Keratinocyte (primary cell): ENCODE results near the gene C15orf61. TPM values are rescaled to one million over a fixed set of nuclear protein-coding genes. Genes with fewer than 3 reads are reported as not detected.
A peak's percentile ranks its signal among the peaks of the same experiment; 100 is the strongest.

Experiments used
- DNase-seq: peaks from one replicate; pipeline ENCODE4 v3.0.0-alpha.2; 2011; ENCODE audit warnings: low read depth, missing footprints, low spot score
- FAIRE-seq: peaks from 2 replicates; lab custom pipeline; 2011; peaks lifted over from hg19 to GRCh38; lab: Jason Lieb, UNC
- H2AFZ ChIP-seq: 2 replicates; pipeline ENCODE4 v1.6.0; 2012; ENCODE audit warnings: low read length, control low read depth, inconsistent platforms; ENCODE audit not compliant: control insufficient read depth
- H3K27ac ChIP-seq: 2 replicates; pipeline ENCODE4 v1.5.1; 2011; ENCODE audit warnings: low read length; ENCODE audit not compliant: control insufficient read depth, insufficient read depth
- H3K27me3 ChIP-seq: 3 replicates; pipeline ENCODE4 v1.6.0; 2011; ENCODE audit warnings: low read length; ENCODE audit not compliant: control insufficient read depth, insufficient read depth; ENCODE audit errors: extremely low read depth
- H3K36me3 ChIP-seq, 2 experiments: 2 replicates in 1 of 2; 3 replicates in 1 of 2; pipeline ENCODE4 v1.5.1; 2011; ENCODE audit warnings: low read length in 2 of 2, mild to moderate bottlenecking in 1 of 2; ENCODE audit not compliant: control insufficient read depth in 2 of 2, insufficient read depth in 2 of 2; ENCODE audit errors: extremely low read depth in 1 of 2
- H3K4me1 ChIP-seq: 3 replicates; pipeline ENCODE4 v1.5.1; 2011; ENCODE audit warnings: low read length; ENCODE audit not compliant: control insufficient read depth, insufficient read depth; ENCODE audit errors: extremely low read depth
- H3K4me2 ChIP-seq: 3 replicates; pipeline ENCODE4 v1.6.0; 2011; ENCODE audit warnings: low read depth, low read length; ENCODE audit not compliant: control insufficient read depth, insufficient read depth; ENCODE audit errors: extremely low read depth
- H3K4me3 ChIP-seq, 3 experiments: fragments of 200-600 bp in 1 of 3; sonication (generic) in 1 of 3; 2 replicates in 2 of 3; 3 replicates in 1 of 3; pipeline ENCODE4 v1.5.1; 2011 to 2016; ENCODE audit warnings: low read length in 3 of 3, mild to moderate bottlenecking in 3 of 3, control low read depth in 2 of 3, inconsistent platforms in 1 of 3, low read depth in 1 of 3, mixed read lengths in 1 of 3, mixed run types in 1 of 3, moderate library complexity in 1 of 3; ENCODE audit not compliant: control insufficient read depth in 2 of 3, insufficient read depth in 2 of 3; ENCODE audit errors: extremely low read depth in 1 of 3
- H3K79me2 ChIP-seq: 2 replicates; pipeline ENCODE4 v1.6.0; 2012; ENCODE audit warnings: low read length; ENCODE audit not compliant: control insufficient read depth, insufficient read depth
- H3K9ac ChIP-seq: 3 replicates; pipeline ENCODE4 v1.6.0; 2011; ENCODE audit warnings: low read length; ENCODE audit not compliant: control insufficient read depth, insufficient read depth; ENCODE audit errors: extremely low read depth
- H3K9me1 ChIP-seq: 3 replicates; pipeline ENCODE4 v1.6.0; 2011; ENCODE audit warnings: low read length; ENCODE audit not compliant: control insufficient read depth, insufficient read depth; ENCODE audit errors: extremely low read depth
- H3K9me3 ChIP-seq: 2 replicates; pipeline ENCODE4 v1.5.1; 2012; ENCODE audit warnings: low read depth, low read length; ENCODE audit not compliant: control insufficient read depth
- H4K20me1 ChIP-seq: 3 replicates; pipeline ENCODE4 v1.6.0; 2011; ENCODE audit warnings: low read length; ENCODE audit not compliant: control insufficient read depth, insufficient read depth; ENCODE audit errors: extremely low read depth
- EZH2 ChIP-seq: IDR thresholded peaks from one replicate; pipeline ENCODE4 v1.6.1; 2012; ENCODE audit warnings: inconsistent platforms, mild to moderate bottlenecking, low read length, moderate library complexity
- dilution Hi-C: fragments of 300-500 bp; cut with MboI; formaldehyde crosslinking; loops from one replicate; pipeline ENCODE4 v1.7.0; 2020; ENCODE audit warnings: low sequenced_read_pairs; ENCODE audit not compliant: extremely low pct_ligation_motif_present
- polyA plus RNA-seq, 5 experiments: library from polyadenylated mRNA; depleted of rRNA in 3 of 5; stranded (reverse) in 3 of 5; stranded (forward) in 1 of 5; unstranded in 1 of 5; fragments of >200 nt; gene quantifications; 1 replicate in 1 of 5; 2 replicates in 3 of 5; 3 replicates in 1 of 5; pipeline versions ENCODE4 v1.2.1 to v1.2.3, GENCODE V29; 2011 to 2012; ENCODE audit warnings: missing spikeins in 2 of 5, low read depth in 1 of 5, low replicate concordance in 1 of 5
- TF ChIP-seq, protein P1 (sequence below), 3 experiments: IDR thresholded peaks in 1 of 3; conservative IDR thresholded peaks in 1 of 3; optimal IDR thresholded peaks in 1 of 3; 2 replicates in 2 of 3; 3 replicates in 1 of 3; pipeline versions ENCODE3 to v1.5.1; 2011; ENCODE audit warnings: low read length in 3 of 3, mild to moderate bottlenecking in 3 of 3, moderate library complexity in 2 of 3, control low read depth in 1 of 3, inconsistent platforms in 1 of 3; ENCODE audit not compliant: insufficient read depth in 2 of 3; ENCODE audit errors: extremely low read depth in 1 of 3

The C15orf61 gene
- polyA plus RNA-seq, 1 donor (not counting 4 experiments of a cell fraction or from before 2014, with no cell fraction given): 2.6 TPM

DNA sequence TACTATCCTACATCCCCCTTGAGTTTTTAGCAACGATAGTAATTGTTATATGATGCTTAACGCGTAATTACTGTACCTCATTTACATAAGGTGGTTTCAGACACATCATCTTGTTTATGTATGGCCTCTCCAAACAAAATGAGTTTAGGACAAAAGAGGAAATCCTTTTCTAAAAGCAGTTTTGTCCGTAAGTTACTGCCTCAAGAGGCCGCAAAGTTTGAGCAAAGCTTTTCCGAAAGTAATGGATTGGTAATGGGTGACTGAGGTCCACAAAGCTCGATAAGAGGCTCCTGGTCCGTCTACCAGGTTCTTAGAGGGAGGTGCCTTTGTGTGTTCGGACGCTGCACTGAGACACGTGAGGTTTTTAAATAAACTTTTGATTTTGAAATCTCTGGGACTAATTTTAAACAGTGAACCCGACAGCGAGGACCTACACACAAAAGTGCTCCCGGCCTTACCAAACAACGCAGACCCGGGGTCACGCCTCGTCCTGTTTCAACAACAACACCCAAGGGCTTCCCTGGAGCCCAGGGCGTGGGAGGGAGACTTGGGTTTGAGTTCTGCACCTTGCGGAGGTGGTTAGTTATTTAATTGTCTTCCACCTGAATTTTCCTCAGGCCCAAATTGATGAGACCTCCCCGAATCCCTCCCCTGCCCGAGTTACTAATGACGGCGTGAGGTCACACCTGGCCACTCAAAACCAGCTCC, 456 bp upstream of the C15orf61 start:
- Histone ChIP-seq H3K4me3 (peak overlapping the region; percentile 87 to 99 (median 93)), H3K79me2 (peaks cover 36% of the 10 kb centered on the region), H4K20me1 (no peaks in the 10 kb centered on the region), H3K9me1 (no peaks in the 10 kb centered on the region), H3K4me1 (peaks cover 10% of the 10 kb centered on the region), H3K27ac (peak overlapping the region; percentile 93), H3K9ac (peak overlapping the region; percentile 97), H3K27me3 (no peaks in the 10 kb centered on the region), H3K36me3 (no peaks in the 10 kb centered on the region), H2AFZ (peak overlapping the region; percentile 95), H3K9me3 (no peaks in the 10 kb centered on the region), H3K4me2 (peak overlapping the region; percentile 98)
- dilution Hi-C loops: no loop called here
- FAIRE-seq (no peak), DNase-seq (no peak)
- no peak for TF ChIP-seq EZH2
- TF ChIP-seq, protein P1, sequence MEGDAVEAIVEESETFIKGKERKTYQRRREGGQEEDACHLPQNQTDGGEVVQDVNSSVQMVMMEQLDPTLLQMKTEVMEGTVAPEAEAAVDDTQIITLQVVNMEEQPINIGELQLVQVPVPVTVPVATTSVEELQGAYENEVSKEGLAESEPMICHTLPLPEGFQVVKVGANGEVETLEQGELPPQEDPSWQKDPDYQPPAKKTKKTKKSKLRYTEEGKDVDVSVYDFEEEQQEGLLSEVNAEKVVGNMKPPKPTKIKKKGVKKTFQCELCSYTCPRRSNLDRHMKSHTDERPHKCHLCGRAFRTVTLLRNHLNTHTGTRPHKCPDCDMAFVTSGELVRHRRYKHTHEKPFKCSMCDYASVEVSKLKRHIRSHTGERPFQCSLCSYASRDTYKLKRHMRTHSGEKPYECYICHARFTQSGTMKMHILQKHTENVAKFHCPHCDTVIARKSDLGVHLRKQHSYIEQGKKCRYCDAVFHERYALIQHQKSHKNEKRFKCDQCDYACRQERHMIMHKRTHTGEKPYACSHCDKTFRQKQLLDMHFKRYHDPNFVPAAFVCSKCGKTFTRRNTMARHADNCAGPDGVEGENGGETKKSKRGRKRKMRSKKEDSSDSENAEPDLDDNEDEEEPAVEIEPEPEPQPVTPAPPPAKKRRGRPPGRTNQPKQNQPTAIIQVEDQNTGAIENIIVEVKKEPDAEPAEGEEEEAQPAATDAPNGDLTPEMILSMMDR (optimal IDR thresholded peaks at IDR 0.05 in 1 of 3, IDR thresholded peaks at IDR 0.05 in 1 of 3, conservative IDR thresholded peaks at IDR 0.05 in 1 of 3; ENCODE audit: extremely low read depth in 1 of 3, insufficient read depth in 2 of 3, low read length in 3 of 3): no peak

GRCh38 chr15:67521783-67522568, 1.0 kb downstream of the C15orf61 start:
- dilution Hi-C loops: no loop called here
- Histone ChIP-seq H3K9me3 (no peaks in the 10 kb centered on the region), H3K4me2 (peak overlapping the region; percentile 98), H3K9me1 (no peaks in the 10 kb centered on the region), H3K27me3 (no peaks in the 10 kb centered on the region), H3K79me2 (peaks cover 41% of the 10 kb centered on the region), H3K4me3 (peak overlapping the region; percentile 87 to 99 (median 93)), H3K4me1 (peaks cover 10% of the 10 kb centered on the region), H3K9ac (peak overlapping the region; percentile 97), H2AFZ (peak overlapping the region; percentile 96), H3K27ac (peak overlapping the region; percentile 93), H3K36me3 (no peaks in the 10 kb centered on the region), H4K20me1 (no peaks in the 10 kb centered on the region)
- no peak for DNase-seq
- TF ChIP-seq, protein P1 (optimal IDR thresholded peaks at IDR 0.05 in 1 of 3, IDR thresholded peaks at IDR 0.05 in 1 of 3, conservative IDR thresholded peaks at IDR 0.05 in 1 of 3; ENCODE audit: extremely low read depth in 1 of 3, insufficient read depth in 2 of 3, low read length in 3 of 3): no peak
- no peak for TF ChIP-seq EZH2
- no peak for FAIRE-seq
